A549 (cell line): ENCODE results near the gene CDADC1. TPM values are rescaled to one million over a fixed set of nuclear protein-coding genes. Genes with fewer than 3 reads are reported as not detected.

Experiments
- ATAC-seq, 2 experiments: fragments of 200-7000 bp in 1 of 2; fragments of >200 bp in 1 of 2; cut with Nextera tagmentation in 1 of 2; cut with Tn5 transposase in 1 of 2; 3 replicates each; pipeline versions ENCODE4 v1.8.0 to v1.9.1; 2018 to 2020; ENCODE audit warnings: mild to moderate bottlenecking in 1 of 2, moderate library complexity in 1 of 2
- CTCF ChIA-PET: fragments of 300-600 bp; sonication (Branson Sonifier 250); formaldehyde crosslinking; extraction: SDS; loops from one replicate; lab custom pipeline; 2021; ENCODE audit warnings: antibody characterized with exemption, inconsistent platforms; lab: Yijun Ruan, JAX
- POLR2A ChIA-PET: fragments of 350-600 bp; formaldehyde crosslinking; extraction: SDS; loops from one replicate; lab custom pipeline; 2021; ENCODE audit warnings: antibody characterized with exemption, inconsistent platforms; lab: Yijun Ruan, JAX
- DNase-seq, 2 experiments: peaks; one replicate each; pipeline versions ENCODE4 v3.0.0 to v3.0.0-alpha.2; 2011 to 2016; ENCODE audit warnings: low read depth in 1 of 2, low spot score in 1 of 2
- FAIRE-seq: peaks from 2 replicates; lab custom pipeline; 2011; peaks lifted over from hg19 to GRCh38; lab: Jason Lieb, UNC
- H3K27ac ChIP-seq, 2 experiments: fragments of >200 bp; sonication (Bioruptor Twin); formaldehyde crosslinking; 3 replicates each; pipeline ENCODE4 v1.5.1; 2016 to 2017
- H3K4me1 ChIP-seq: fragments of >200 bp; sonication (Bioruptor Twin); formaldehyde crosslinking; 3 replicates; pipeline ENCODE4 v1.6.1; 2016
- H3K4me2 ChIP-seq: fragments of >200 bp; sonication (Bioruptor Twin); formaldehyde crosslinking; 3 replicates; pipeline ENCODE4 v1.6.1; 2016
- H3K4me3 ChIP-seq: fragments of >200 bp; sonication (Bioruptor Twin); formaldehyde crosslinking; 3 replicates; pipeline ENCODE4 v1.5.1; 2016
- H3K9me3 ChIP-seq: fragments of >200 bp; sonication (Bioruptor Twin); formaldehyde crosslinking; 3 replicates; pipeline ENCODE4 v1.6.1; 2016
- CBX2 ChIP-seq: fragments of 200-600 bp; sonication (generic); IDR thresholded peaks from 2 replicates; pipeline ENCODE4 v1.6.1; 2016; ENCODE audit warnings: low read depth, mild to moderate bottlenecking, borderline replicate concordance
- EHF ChIP-seq: fragments of 250-450 bp; sonication (Bioruptor Pico); IDR thresholded peaks from 2 replicates; pipeline ENCODE4 v1.5.0; 2020; ENCODE audit warnings: mild to moderate bottlenecking
- FOSB ChIP-seq: fragments of 250-450 bp; sonication (Bioruptor Pico); IDR thresholded peaks from 2 replicates; pipeline ENCODE4 v1.5.0; 2020; ENCODE audit warnings: mild to moderate bottlenecking, moderate library complexity
- HOXB5 ChIP-seq: fragments of 250-450 bp; sonication (Bioruptor Pico); IDR thresholded peaks from 2 replicates; pipeline ENCODE4 v1.5.0; 2020; ENCODE audit warnings: mild to moderate bottlenecking, moderate library complexity
- JUN ChIP-seq, 2 experiments: fragments of >200 bp; sonication (Bioruptor Twin); formaldehyde crosslinking; IDR thresholded peaks; 2 replicates in 1 of 2; 3 replicates in 1 of 2; pipeline ENCODE4 v1.6.1; 2016 to 2017
- JUNB ChIP-seq: fragments of >200 bp; sonication (Bioruptor Twin); formaldehyde crosslinking; IDR thresholded peaks from 2 replicates; pipeline ENCODE4 v1.6.1; 2016
- KDM5A ChIP-seq: fragments of 200-600 bp; sonication (generic); IDR thresholded peaks from 2 replicates; pipeline ENCODE4 v1.6.1; 2016; ENCODE audit warnings: antibody characterized with exemption, mild to moderate bottlenecking
- MYC ChIP-seq: IDR thresholded peaks from 2 replicates; pipeline ENCODE4 v1.6.1; 2012; ENCODE audit warnings: mild to moderate bottlenecking, inconsistent platforms, low read length, improper control_type of control experiment, borderline replicate concordance
- NPAS2 ChIP-seq: fragments of 250-450 bp; sonication (Bioruptor Pico); IDR thresholded peaks from 2 replicates; pipeline ENCODE4 v1.8.0; 2022; ENCODE audit warnings: mild to moderate bottlenecking, moderate library complexity, borderline replicate concordance
- POLR2AphosphoS2 ChIP-seq: conservative IDR thresholded peaks from 2 replicates; pipeline ENCODE4 v1.6.1; 2012; ENCODE audit warnings: low read length, improper control_type of control experiment, inconsistent platforms
- RCOR1 ChIP-seq: fragments of 150-350 bp; IDR thresholded peaks from 2 replicates; pipeline ENCODE4 v1.6.1; 2014; ENCODE audit warnings: antibody characterized with exemption, low read length, low read depth
- RFX5 ChIP-seq: fragments of 450-650 bp; IDR thresholded peaks from 2 replicates; pipeline ENCODE4 v1.7.1; 2014; ENCODE audit warnings: antibody characterized with exemption, mild to moderate bottlenecking, moderate library complexity
- TFCP2L1 ChIP-seq: fragments of 250-450 bp; sonication (Bioruptor Pico); IDR thresholded peaks from 2 replicates; pipeline ENCODE4 v1.5.0; 2021; ENCODE audit warnings: mild to moderate bottlenecking
- ZFP36 ChIP-seq: fragments of 450-650 bp; IDR thresholded peaks from 2 replicates; pipeline ENCODE4 v1.6.1; 2014; ENCODE audit warnings: borderline replicate concordance; ENCODE audit not compliant: partially characterized antibody
- WGBS: methylation state at CpG from one replicate; pipeline ENCODE4 v1.1.6; 2017; ENCODE audit errors: missing lambda C conversion rate; 5-methylcytosine and 5-hydroxymethylcytosine counted together
- polyA plus RNA-seq, 4 experiments: library from polyadenylated mRNA; depleted of rRNA in 3 of 4; stranded (reverse); fragments of >200 nt; fragmentation: RNase III in 1 of 4; extraction: RNeasy Plus Mini Kit Qiagen cat#74134 plus additional on column Dnase treatment in 1 of 4; gene quantifications; 2 replicates in 3 of 4; 3 replicates in 1 of 4; pipeline ENCODE4 v1.2.3, GENCODE V29; 2011 to 2017
- TF ChIP-seq, protein P1 (sequence below): fragments of 200-600 bp; sonication (generic); IDR thresholded peaks from 2 replicates; pipeline ENCODE4 v1.6.1; 2016; ENCODE audit warnings: antibody characterized with exemption, mild to moderate bottlenecking, moderate library complexity
- TF ChIP-seq, protein P2 (sequence below): fragments of 250-450 bp; sonication (Bioruptor Pico); IDR thresholded peaks from 2 replicates; pipeline ENCODE4 v1.5.0; 2021; ENCODE audit warnings: mild to moderate bottlenecking, moderate library complexity, borderline replicate concordance
- TF ChIP-seq, protein P3 (sequence below): fragments of 150-350 bp; IDR thresholded peaks from 2 replicates; pipeline ENCODE4 v1.6.1; 2014; ENCODE audit warnings: low read depth, mild to moderate bottlenecking, low read length
- TF ChIP-seq, protein P4 (sequence below): fragments of 250-450 bp; sonication (Bioruptor Pico); IDR thresholded peaks from 2 replicates; pipeline ENCODE4 v1.5.0; 2020; ENCODE audit warnings: low read depth, mild to moderate bottlenecking, moderate library complexity
- TF ChIP-seq, protein P5 (sequence below): fragments of >200 bp; sonication (Bioruptor Twin); formaldehyde crosslinking; IDR thresholded peaks from 3 replicates; pipeline ENCODE4 v1.6.1; 2016

The CDADC1 gene
- polyA plus RNA-seq, 2 of the 4 experiments (the other 2 are of a cell fraction): 4.3 to 9.6 TPM

DNA sequence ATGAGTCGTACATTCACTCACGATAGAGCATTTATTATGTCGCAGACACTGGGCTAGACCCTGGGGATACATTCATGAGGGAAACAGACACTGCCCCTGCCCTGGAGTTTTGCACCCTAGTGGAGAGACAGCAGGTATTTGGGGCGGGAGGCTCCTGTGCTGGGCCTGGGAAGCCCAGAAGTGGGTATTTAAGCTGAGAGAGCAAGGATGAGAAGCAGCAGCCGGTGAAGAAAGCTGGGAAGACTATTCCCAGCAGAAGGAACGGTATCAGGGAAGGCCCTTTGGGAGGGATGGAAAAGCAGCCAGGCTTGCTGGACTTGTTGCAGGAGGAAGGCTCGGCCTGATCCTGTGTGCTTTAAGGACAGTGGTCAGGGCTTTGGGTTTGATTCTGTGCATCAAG is 54.5 kb downstream of the CDADC1 start:
- FAIRE-seq: no peak
- Histone ChIP-seq H3K27ac (no peak overlapping the region), H3K9me3 (no peaks in the 10 kb centered on the region), H3K4me3 (no peak overlapping the region), H3K4me1 (no peaks in the 10 kb centered on the region), H3K4me2 (no peak overlapping the region)
- 88% methylated on average over 6 of the region's 7 CpGs for WGBS
- TF ChIP-seq ZFP36 (no peak), NPAS2 (no peak), EHF (no peak), TFCP2L1 (CRISPR knock-in tag) (no peak), POLR2AphosphoS2 (no peak), JUN (IDR thresholded peaks at IDR 0.05) (no peak), CBX2 (no peak), FOSB (CRISPR knock-in tag) (no peak), RCOR1 (no peak)
- TF ChIP-seq, protein P1, sequence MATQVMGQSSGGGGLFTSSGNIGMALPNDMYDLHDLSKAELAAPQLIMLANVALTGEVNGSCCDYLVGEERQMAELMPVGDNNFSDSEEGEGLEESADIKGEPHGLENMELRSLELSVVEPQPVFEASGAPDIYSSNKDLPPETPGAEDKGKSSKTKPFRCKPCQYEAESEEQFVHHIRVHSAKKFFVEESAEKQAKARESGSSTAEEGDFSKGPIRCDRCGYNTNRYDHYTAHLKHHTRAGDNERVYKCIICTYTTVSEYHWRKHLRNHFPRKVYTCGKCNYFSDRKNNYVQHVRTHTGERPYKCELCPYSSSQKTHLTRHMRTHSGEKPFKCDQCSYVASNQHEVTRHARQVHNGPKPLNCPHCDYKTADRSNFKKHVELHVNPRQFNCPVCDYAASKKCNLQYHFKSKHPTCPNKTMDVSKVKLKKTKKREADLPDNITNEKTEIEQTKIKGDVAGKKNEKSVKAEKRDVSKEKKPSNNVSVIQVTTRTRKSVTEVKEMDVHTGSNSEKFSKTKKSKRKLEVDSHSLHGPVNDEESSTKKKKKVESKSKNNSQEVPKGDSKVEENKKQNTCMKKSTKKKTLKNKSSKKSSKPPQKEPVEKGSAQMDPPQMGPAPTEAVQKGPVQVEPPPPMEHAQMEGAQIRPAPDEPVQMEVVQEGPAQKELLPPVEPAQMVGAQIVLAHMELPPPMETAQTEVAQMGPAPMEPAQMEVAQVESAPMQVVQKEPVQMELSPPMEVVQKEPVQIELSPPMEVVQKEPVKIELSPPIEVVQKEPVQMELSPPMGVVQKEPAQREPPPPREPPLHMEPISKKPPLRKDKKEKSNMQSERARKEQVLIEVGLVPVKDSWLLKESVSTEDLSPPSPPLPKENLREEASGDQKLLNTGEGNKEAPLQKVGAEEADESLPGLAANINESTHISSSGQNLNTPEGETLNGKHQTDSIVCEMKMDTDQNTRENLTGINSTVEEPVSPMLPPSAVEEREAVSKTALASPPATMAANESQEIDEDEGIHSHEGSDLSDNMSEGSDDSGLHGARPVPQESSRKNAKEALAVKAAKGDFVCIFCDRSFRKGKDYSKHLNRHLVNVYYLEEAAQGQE: no peak
- TF ChIP-seq, protein P2, sequence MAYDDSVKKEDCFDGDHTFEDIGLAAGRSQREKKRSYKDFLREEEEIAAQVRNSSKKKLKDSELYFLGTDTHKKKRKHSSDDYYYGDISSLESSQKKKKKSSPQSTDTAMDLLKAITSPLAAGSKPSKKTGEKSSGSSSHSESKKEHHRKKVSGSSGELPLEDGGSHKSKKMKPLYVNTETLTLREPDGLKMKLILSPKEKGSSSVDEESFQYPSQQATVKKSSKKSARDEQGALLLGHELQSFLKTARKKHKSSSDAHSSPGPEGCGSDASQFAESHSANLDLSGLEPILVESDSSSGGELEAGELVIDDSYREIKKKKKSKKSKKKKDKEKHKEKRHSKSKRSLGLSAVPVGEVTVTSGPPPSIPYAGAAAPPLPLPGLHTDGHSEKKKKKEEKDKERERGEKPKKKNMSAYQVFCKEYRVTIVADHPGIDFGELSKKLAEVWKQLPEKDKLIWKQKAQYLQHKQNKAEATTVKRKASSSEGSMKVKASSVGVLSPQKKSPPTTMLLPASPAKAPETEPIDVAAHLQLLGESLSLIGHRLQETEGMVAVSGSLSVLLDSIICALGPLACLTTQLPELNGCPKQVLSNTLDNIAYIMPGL (CRISPR knock-in tag): no peak
- ATAC-seq: no peak
- no peak for DNase-seq
- ChIA-PET CTCF (interaction anchor here (0.9 to 5.8 kb wide), 4 partner anchors 11 to 305 kb away, joined by 3 to 45 read pairs (median 10); partner anchors contain the start of gene CDADC1), POLR2A (no interaction called here)

DNA sequence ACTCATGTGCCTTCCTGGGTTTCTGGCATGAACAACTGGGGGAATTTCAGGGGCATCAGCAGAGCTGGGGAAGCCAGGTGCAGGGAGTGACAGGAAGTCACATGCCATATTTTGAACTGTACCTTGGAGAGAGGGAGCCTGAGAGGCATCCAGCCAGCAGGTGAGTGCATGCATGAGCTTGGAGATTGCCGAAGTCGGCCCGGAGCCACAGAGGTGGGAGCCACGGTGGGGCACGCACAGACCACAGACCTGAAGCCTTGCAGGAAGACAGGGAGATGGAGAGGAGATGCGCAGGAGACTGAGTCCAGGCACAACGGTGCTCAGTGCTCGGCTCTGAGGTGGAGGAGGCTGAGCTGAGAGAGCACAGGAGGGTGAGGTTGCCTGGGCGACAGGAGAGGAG is 55.1 kb downstream of the CDADC1 start:
- 94% methylated on average over 9 of the region's 9 CpGs for WGBS
- no peak overlapping the region for H3K27ac ChIP-seq
- POLR2A ChIA-PET: no interaction called here
- no peak for DNase-seq
- no peaks in the 10 kb centered on the region for H3K9me3 ChIP-seq
- H3K4me2 ChIP-seq: no peak overlapping the region
- TF ChIP-seq ZFP36 (no peak), KDM5A (no peak)
- TF ChIP-seq, protein P3, sequence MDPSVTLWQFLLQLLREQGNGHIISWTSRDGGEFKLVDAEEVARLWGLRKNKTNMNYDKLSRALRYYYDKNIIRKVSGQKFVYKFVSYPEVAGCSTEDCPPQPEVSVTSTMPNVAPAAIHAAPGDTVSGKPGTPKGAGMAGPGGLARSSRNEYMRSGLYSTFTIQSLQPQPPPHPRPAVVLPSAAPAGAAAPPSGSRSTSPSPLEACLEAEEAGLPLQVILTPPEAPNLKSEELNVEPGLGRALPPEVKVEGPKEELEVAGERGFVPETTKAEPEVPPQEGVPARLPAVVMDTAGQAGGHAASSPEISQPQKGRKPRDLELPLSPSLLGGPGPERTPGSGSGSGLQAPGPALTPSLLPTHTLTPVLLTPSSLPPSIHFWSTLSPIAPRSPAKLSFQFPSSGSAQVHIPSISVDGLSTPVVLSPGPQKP: no peak
- no peak for FAIRE-seq
- 0 out of 6 replicates have a peak, but pooled peaks of 1 of the 2 experiments have one; percentile 6 for ATAC-seq
- CTCF ChIA-PET: interaction anchor here (1.3 to 5.8 kb wide), 2 partner anchors 55 to 304 kb away, joined by 3 to 45 read pairs; partner anchors contain the start of gene CDADC1
- H3K4me3 ChIP-seq: no peak overlapping the region
- no peaks in the 10 kb centered on the region for H3K4me1 ChIP-seq

DNA sequence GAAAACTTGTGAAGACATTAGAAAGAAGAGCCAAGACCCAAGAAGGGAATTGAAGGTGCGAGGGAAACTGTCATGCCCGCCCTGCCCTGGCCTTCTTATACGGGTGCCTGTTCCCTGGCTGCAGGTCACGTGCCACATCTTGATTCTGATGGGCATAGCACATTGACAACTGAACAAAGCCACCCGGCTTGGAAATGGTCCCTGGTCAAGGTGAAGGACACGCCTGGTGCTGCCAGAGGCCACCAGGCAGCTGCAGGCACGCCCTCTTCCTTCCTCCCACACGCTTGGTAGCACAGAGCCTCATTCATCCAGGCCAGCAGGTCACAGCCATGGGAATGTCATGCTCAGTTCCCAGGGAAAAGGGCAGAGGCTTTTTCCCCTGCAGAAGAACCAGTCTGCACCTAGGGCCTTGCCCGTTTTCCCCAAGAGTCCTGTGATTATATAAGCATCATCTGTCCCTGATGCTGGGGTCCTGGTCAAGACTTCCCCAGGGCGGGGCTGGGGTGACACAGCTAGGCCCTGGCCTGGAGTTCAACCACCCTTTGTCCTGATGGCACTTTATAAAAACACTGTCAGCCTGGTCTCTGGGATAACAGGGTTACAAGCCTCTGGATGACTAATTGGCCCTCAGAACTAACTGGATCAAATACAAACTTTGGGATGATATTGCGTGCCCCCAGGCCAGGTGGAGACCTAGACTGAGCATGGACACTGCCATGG is 56.0 kb downstream of the CDADC1 start:
- ChIA-PET POLR2A (no interaction called here), CTCF (interaction anchor here (5.8 kb wide), 1 partner anchor 303 kb away, joined by 45 read pairs; no protein-coding TSS in a partner anchor)
- Histone ChIP-seq H3K4me2 (no peak overlapping the region), H3K9me3 (no peaks in the 10 kb centered on the region), H3K4me3 (no peak overlapping the region), H3K4me1 (peaks cover 8% of the 10 kb centered on the region; the same call in 1 of the 3 replicates), H3K27ac (no peak overlapping the region)
- 86% methylated on average over 8 of the region's 11 CpGs for WGBS
- FAIRE-seq (no peak), DNase-seq (no peak), ATAC-seq (no peak)
- TF ChIP-seq, protein P4, sequence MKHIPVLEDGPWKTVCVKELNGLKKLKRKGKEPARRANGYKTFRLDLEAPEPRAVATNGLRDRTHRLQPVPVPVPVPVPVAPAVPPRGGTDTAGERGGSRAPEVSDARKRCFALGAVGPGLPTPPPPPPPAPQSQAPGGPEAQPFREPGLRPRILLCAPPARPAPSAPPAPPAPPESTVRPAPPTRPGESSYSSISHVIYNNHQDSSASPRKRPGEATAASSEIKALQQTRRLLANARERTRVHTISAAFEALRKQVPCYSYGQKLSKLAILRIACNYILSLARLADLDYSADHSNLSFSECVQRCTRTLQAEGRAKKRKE (CRISPR knock-in tag): no peak
- TF ChIP-seq JUNB: no peak
- TF ChIP-seq MYC: no peak
- TF ChIP-seq, protein P1: no peak
- TF ChIP-seq, protein P5, sequence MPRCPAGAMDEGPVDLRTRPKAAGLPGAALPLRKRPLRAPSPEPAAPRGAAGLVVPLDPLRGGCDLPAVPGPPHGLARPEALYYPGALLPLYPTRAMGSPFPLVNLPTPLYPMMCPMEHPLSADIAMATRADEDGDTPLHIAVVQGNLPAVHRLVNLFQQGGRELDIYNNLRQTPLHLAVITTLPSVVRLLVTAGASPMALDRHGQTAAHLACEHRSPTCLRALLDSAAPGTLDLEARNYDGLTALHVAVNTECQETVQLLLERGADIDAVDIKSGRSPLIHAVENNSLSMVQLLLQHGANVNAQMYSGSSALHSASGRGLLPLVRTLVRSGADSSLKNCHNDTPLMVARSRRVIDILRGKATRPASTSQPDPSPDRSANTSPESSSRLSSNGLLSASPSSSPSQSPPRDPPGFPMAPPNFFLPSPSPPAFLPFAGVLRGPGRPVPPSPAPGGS: no peak
- TF ChIP-seq HOXB5 (CRISPR knock-in tag): no peak
- no peak for TF ChIP-seq RFX5
